NCI-H1105 (cell line): ENCODE results near the gene RRM2.

Source experiments
- DNase-seq: peaks from one replicate; lab custom pipeline; 2025; lab: John Stamatoyannopoulos, UW

The RRM2 gene

DNA sequence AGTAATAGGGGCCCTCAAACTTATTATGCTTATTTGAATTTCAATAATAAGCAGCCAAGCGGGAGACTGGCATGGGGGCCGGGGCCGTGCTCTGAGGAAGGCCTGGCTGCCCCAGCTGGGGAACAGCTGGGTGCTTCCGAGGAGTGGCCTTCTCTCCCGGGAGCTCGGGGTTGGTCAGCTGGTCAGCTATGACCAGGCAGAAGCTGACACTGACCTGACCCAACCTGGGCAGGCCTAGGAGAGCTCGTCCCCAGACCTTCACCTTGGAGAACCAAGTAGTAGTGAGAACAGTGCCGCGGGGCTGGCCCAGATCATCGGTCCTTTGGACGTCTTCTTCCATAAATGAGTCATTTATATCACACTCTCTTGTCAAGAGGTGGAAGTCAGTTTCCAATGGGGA is 36.1 kb downstream of the RRM2 start:
- no peak for DNase-seq

DNA sequence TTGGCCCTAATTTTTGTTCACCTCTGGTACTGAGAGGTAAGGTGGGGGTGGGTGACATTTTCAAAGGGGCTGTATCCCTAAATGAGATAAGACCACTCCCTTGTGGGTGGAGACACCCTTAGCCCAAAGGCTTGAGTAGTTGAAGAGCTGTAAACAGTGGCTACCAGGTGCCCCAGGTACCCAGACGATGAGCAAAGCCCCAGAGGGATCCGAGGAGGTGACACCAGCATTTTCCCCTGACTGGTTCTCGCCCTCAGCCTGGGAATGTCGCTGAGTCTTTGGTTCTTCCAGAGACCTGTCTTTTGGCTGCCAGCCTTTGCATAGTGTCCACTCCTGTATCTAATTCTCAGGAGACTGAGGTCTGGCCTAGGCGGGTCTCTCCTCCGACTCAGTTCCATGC is 36.5 kb downstream of the RRM2 start:
- DNase-seq, result no peak

- no peak for DNase-seq
Observed at GRCh38 chr2:10159581-10160131, 37.1 kb downstream of the RRM2 start.

DNA sequence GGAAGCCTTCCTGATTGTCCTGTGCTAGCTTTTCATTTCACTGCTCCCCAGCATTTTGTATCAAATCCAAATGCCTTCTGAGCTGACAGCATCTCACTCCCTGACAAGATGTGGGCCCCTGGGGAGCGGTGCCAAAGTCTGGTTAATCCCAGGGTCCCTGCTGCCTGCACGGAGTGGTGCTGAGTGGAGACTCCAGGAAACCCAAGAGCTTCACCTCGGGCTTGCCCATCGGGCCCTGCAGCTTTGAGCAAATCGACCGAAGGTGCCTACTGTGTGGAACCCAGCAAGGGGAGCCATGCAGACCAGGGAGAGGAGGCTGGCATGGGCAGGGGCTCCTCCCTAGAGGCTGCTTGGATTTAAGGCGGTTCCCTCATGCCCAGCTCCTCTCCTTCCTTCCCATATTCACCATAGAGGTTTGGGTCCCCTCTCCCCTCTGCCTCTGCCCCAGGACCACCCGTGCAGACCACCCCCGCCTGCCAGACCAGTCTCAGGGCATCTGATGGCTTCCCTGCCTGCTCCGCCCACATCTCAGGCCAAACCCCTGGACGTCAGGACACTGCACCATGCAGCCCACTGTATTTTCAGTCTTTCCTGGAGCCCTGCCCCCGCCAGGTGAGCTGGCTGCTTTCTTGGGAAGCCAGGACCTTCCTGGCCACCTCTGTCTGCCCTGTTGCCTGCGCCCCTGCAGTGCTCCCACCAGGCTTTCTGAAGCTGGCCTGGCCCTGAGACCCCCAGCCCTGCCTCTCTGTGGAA is 37.8 kb downstream of the RRM2 start:
- no peak for DNase-seq

DNA sequence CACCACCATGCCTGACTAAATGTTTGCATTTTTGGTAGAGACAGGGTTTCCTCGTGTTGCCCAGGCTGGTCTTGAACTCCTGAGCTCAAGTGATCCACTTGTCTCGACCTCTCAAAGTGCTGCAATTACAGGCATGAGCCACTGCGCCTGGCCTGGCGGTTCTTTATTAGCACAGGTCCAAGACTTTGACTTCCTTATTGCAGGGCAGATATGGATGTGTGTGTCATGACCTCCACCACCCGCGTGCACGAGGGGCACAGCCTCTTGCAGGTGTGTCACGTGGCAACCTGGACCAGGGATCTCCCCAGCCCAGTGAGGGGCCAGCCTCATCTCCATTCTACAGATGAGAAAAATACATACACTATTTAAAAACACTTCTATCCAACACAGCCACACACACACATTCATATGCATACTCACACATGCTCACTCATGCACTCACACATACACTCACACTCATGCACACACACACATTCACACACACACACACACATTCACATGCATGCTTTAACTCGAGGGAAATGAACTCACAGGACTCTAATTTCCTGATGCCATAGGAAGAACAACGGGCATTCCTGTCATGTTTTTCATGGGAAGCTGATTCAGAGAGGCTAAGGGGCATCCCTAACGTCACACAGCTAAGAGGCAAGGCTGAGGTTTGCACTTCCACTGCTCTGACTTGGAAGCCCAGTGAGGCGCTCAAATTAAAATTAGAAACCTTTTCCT is 38.8 kb downstream of the RRM2 start:
- DNase-seq, result no peak

- DNase-seq, result peak; percentile 83
Observed at GRCh38 chr2:10161961-10162441, 39.5 kb downstream of the RRM2 start.

DNA sequence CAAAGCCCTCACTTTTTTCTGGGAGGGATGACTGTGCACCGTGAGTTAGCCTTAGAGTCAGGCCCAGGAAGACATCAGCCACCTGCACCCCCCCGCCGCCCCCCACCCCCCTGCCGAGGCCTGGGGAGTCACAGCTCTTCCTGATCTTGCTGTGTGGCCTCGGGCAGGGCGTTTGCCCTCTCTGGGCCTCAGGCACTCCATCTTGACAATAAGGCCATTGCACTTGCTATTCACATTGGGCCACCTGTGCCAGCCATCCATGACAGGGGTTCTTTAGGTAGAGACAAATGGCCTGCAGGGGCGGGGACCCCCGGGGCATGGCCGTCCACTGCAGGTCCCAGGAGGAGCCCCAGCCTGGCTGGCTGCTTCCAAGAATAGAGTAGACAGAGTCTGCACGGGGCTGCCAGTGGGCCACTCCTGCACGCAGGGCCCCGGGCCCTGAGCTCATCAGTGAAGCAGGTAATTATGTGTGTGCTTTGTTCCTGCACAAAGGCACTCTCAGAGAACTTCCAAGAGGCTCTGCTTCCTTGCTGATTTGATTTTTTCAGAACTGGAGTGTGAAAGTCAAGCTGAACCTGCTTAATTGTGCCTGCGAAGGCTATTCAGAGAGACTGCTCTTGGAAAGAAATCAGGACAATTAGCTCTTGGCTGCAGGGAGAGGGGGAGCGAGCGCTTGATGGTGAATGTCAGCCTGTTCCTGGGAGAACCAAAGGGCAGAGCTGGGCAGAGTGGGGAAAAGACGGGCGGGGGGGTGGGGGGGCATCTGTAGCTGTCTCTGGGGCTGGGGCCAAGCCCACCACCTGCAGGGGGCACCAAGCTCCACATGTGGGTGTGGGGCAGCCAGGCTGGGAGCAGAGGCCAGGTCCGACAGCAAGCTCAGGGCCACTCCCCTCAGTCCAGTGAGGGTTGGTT is 40.3 kb downstream of the RRM2 start:
- peak; percentile 62 for DNase-seq

DNA sequence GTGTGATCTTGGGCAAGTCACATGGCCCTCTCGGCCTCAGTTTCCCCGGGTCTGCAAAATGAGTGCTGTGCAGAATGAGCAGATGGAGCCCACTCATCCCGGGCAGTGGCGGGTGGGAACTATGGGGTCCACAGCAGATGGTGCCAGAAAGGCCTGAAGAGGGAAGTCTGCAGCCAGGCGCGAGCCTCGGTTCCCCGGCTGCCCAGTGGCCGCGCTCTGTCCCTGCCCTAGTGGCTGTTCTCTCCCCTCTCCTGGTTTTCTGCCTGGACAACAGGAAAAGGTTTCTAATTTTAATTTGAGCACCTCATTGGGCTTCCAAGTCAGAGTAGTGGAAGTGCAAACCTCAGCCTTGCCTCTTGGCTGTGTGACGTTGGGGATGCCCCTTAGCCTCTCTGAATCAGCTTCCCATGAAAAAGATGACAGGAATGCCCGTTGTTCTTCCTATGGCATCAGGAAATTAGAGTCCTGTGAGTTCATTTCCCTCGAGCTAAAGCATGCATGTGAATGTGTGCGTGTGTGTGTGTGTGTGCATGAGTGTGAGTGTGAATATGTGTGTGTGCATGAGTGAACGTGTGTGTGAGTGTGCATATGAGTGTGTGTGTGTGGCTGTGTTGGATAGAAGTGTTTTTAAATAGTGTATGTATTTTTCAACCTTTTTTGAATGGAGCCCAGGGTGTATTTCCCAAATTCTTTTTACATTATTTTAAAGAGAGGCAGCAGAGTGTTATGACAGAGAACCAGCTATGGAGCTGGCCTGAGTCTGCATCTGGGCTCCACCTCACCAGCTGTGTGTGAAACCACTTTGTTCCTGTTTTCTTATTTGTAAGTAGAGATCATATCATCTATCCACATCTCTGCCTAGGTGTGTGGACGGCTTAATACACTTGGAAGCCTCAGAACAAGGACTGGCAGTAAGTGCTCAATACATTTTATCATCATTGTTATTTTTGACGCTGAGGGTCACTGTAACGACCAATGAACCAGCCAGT is 41.3 kb downstream of the RRM2 start:
- DNase-seq, result no peak

DNA sequence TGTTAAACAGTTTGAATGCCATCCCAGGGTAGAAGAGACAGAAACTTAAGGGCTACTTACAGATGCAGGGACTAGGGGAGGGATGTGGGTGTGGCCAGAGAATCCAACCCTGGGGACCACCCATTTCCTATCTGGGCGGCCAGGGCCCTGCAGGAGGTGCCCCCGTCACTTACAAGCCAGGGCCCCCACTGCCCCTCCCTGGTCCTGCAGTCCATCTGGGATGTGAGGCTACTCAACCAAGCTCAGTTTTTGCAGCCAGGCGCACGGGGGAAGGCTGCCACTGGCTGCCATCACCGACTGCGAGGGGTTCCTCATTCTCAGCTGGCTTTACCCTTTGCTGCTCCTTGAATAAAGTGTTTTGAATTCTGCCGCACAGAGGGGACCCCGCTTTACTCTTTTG is 42.1 kb downstream of the RRM2 start:
- DNase-seq, result no peak

DNA sequence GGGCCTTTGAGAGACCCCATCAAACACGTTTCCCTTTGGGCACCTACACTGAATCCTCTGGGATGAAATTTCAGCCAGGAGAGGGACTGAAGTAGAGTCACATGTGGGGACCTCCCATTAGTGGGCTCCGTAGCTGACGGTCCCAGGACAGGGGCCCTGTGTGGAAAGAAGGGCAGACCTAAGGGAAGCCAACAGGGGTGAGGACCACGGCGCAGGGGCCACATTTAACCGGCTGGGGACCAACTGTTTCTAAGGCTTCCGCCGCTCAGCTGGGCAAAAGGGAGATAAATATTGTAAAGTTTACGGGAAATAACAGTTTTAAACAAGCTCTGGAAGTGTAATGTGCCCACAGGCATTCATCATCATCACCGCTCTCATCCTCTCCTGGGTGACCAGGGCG is 42.7 kb downstream of the RRM2 start:
- no peak for DNase-seq

GRCh38 chr2:10165861-10166675 is 43.5 kb downstream of the RRM2 start:
- DNase-seq, result no peak

GRCh38 chr2:10166676-10167292 is 44.2 kb downstream of the RRM2 start:
- DNase-seq, result peak; percentile 12

GRCh38 chr2:10167316-10167715 is 44.8 kb downstream of the RRM2 start:
- no peak for DNase-seq

DNA sequence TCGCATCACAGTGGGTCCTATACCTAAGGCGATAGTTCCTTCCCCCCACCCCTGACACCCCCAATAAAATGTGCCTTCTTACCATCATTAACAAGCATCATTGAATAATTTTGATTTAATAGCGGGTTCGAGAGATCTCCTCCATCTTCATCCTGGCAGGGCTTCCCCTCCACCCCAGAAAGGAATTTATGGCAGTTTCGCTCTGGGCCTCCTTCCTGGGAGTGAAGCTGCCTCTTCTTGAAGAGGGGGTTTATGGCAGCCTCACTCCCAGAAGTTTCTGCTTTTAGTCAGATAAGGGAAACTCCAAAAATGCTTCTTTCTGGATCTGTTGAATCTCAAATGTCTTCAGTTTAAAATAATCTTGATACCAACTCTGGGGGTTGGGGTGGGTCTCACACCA is 45.7 kb downstream of the RRM2 start:
- DNase-seq, result no peak

DNA sequence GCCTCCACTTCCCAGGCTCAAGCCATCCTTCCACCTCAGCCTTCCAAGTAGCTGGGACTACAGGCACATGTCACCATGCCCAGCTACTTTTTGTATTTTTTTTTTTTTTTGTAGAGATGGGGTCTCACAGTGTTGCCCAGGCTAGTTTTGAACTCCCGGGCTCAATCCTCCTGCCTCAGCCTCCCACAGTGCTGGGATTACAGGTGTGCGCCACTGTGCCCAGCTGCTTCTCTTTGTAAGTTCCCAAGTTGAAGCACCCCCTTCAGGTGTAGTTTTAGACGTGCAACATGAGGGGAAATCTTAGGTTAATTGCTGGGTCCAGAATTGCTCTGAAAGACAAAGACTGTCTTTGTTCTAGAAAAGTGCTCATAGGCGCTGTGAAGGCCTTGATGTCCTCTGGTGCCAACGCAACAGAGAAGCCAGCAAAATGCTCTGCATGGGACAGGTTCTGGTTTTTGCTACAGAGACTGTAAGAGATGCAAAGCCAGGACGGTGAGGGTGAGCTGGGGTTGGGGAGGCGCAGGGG is 46.6 kb downstream of the RRM2 start:
- DNase-seq, result no peak

DNA sequence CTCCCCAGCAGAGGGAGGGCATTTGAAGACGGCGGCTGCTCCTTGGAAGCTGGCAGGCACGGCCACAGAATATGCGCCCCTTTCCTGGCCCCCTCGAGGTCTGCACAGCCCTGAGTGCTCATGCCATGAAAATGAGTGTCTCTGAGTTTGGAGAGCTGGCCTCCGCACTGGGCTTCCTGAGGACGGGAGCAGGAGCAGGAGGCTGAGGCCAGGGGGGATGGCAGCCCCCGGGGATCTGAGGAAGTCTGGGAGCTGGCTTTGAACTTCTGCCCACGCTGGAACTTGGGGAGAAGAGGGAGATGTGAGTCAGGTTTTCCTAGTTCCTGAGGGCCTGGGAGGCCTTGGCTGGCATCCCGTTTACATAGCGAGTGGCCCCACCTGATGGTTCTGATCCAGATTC is 47.0 kb downstream of the RRM2 start:
- no peak for DNase-seq

GRCh38 chr2:10170256-10170655 is 47.7 kb downstream of the RRM2 start:
- no peak for DNase-seq

DNA sequence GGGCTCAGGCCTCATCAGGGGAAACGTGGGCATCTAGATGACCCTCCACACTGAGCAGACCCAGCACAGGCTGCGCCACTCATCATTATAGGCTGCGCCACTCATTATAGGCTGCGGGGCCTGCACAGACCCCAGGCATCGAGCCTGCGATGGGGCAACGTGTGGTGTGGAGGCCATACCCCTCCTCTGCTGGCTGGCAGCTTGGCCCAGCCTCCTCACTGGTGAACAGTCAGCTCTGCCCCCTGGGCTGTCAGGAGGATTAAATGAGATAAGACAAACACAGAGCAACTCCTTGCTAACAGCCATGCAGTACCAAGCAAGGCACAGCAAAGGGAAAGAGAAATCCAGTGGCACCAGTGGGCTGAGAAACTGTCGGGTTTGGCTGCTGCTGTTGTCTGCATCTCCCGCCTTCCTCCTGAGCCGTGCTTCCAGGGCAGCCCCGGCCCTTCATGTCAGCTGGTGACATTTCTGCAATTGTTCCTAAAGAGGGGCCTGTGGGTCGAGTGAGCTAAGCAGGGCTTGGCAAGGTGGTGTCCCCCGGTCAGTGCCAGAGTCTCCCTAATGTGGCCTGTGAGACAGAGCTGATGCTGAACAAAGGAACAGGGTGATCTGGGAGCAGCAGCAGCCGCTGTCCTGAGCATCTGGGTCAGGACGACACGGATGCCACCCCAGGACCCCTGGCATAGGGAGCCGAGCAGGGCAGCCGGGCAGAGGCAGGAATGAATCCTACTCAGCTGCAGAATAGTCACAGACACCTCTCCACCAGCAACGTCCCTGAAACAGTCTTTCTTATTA is 48.7 kb downstream of the RRM2 start:
- no peak for DNase-seq
